ENCODE measurements around the gene AMER3.

Gene AMER3

DNA sequence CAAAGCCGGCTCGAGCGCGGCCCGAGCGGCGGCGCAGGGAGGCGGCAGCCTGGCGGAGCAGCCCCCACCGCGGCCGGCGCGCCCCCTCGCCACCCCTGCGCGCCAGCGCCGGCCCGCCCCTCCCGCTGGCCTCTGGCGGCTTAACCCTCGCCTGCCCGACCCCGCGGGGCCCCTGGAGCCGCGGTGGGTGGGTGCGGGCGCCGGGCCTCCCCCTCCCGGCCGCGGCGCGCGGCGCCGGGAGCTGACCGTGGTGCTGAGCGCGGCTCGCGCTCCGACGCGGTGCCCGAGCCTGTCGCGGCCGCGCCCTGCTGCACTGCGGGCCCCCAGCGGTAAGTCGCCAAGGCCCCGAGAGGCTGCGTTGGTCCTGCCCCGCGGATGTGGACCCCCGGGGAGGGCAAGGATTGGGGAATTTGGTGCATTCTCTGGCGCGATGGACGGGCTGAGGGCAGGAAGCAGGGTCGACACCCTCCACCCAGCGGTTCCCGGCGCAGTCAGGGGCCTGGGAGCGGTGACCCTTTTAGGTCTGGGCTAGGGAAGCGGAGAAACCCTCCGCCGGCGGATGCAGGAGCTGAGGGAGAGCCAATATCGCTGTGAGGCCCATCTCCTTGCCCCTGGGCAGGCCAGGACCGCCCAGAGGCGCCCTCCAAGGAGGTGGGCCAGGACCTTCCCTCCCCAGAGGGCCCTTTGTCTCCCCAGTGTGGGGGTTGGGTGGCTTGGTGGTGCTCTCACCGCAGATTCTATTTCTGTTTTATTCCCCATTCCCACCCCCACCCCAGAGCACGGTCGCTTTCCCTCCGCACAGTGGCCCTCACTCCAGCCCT lies 923 bp downstream of the AMER3 start:
- Histone ChIP-seq H3K4ac (ENCODE audit: low read depth in 1 of 2, low read length in 2 of 2) (no peak overlapping the region), H3K18ac (ENCODE audit: low read depth in 1 of 2, low read length in 2 of 2) (no peak overlapping the region), H3K4me3 (ENCODE audit: insufficient read depth in 1 of 2, low read depth in 1 of 2, low read length in 2 of 2) (peak overlapping the region in 1 of 2 experiments; percentile 41), H3K79me1 (replicated peaks; ENCODE audit: low read length, poor library complexity, severe bottlenecking) (no peaks in the 10 kb centered on the region), H2BK15ac (ENCODE audit: low read depth, poor library complexity, severe bottlenecking) (no peak overlapping the region), H2AFZ (ENCODE audit: low read depth, low read length) (no peak overlapping the region), H4K8ac (ENCODE audit: low read length) (no peak overlapping the region), H3K9ac (ENCODE audit: low read length) (no peak overlapping the region), H3K27ac (ENCODE audit: low read length, poor library complexity, severe bottlenecking) (no peak overlapping the region), H2BK12ac (ENCODE audit: low read length in 2 of 2) (no peak overlapping the region), H2BK120ac (ENCODE audit: low read depth, low read length) (no peak overlapping the region), H2BK5ac (ENCODE audit: low read depth, low read length, poor library complexity, severe bottlenecking) (no peak overlapping the region), H3K27me3 (ENCODE audit: control insufficient read depth in 1 of 2, insufficient read depth in 1 of 2, low read length in 2 of 2) (peaks cover 40 to 47% of the 10 kb centered on the region in 2 experiments), H4K91ac (ENCODE audit: low read length) (no peak overlapping the region), H3K14ac (ENCODE audit: low read length in 2 of 2) (no peak overlapping the region), H3K23ac (ENCODE audit: low read length in 2 of 2) (no peak overlapping the region), H2AK5ac (ENCODE audit: low read length, severe bottlenecking) (no peak overlapping the region), H3K4me2 (ENCODE audit: low read length, poor library complexity, severe bottlenecking) (peak overlapping the region; percentile 84), H3K36me3 (ENCODE audit: control insufficient read depth in 1 of 2, insufficient read depth in 2 of 2, low read depth in 1 of 2, low read length in 2 of 2) (no peaks in the 10 kb centered on the region), H3K4me1 (ENCODE audit: control insufficient read depth, insufficient read depth, low read depth, low read length) (peaks cover 11% of the 10 kb centered on the region), H3K9me3 (ENCODE audit: control insufficient read depth, low read length) (no peaks in the 10 kb centered on the region)
- 3% methylated on average over 60 of the region's 80 CpGs for WGBS
- no peak for DNase-seq

- Histone ChIP-seq H3K27ac (ENCODE audit: low read length, poor library complexity, severe bottlenecking) (no peak overlapping the region), H3K14ac (ENCODE audit: low read length in 2 of 2) (no peak overlapping the region), H3K4me1 (ENCODE audit: control insufficient read depth, insufficient read depth, low read depth, low read length) (peaks cover 11% of the 10 kb centered on the region), H3K23ac (ENCODE audit: low read length in 2 of 2) (no peak overlapping the region), H3K9me3 (ENCODE audit: control insufficient read depth, low read length) (no peaks in the 10 kb centered on the region), H3K36me3 (ENCODE audit: control insufficient read depth in 1 of 2, insufficient read depth in 2 of 2, low read depth in 1 of 2, low read length in 2 of 2) (no peaks in the 10 kb centered on the region), H2BK12ac (ENCODE audit: low read length in 2 of 2) (no peak overlapping the region), H4K91ac (ENCODE audit: low read length) (no peak overlapping the region), H4K8ac (ENCODE audit: low read length) (no peak overlapping the region), H2BK5ac (ENCODE audit: low read depth, low read length, poor library complexity, severe bottlenecking) (no peak overlapping the region), H3K9ac (ENCODE audit: low read length) (no peak overlapping the region), H2BK15ac (ENCODE audit: low read depth, poor library complexity, severe bottlenecking) (no peak overlapping the region), H3K18ac (ENCODE audit: low read depth in 1 of 2, low read length in 2 of 2) (no peak overlapping the region), H3K27me3 (ENCODE audit: control insufficient read depth in 1 of 2, insufficient read depth in 1 of 2, low read length in 2 of 2) (peaks cover 40 to 50% of the 10 kb centered on the region in 2 experiments), H2BK120ac (ENCODE audit: low read depth, low read length) (no peak overlapping the region), H3K79me1 (replicated peaks; ENCODE audit: low read length, poor library complexity, severe bottlenecking) (no peaks in the 10 kb centered on the region), H3K4ac (ENCODE audit: low read depth in 1 of 2, low read length in 2 of 2) (no peak overlapping the region), H3K4me2 (ENCODE audit: low read length, poor library complexity, severe bottlenecking) (no peak overlapping the region), H2AFZ (ENCODE audit: low read depth, low read length) (no peak overlapping the region), H2AK5ac (ENCODE audit: low read length, severe bottlenecking) (no peak overlapping the region), H3K4me3 (ENCODE audit: insufficient read depth in 1 of 2, low read depth in 1 of 2, low read length in 2 of 2) (no peak overlapping the region)
- no peak for DNase-seq
- WGBS: 27% methylated on average over 15 of the region's 16 CpGs
Measured at GRCh38 chr2:130756874-130757668, 1.7 kb downstream of the AMER3 start.

- no peak for DNase-seq
- Histone ChIP-seq H3K18ac (ENCODE audit: low read depth in 1 of 2, low read length in 2 of 2) (no peak overlapping the region), H4K91ac (ENCODE audit: low read length) (no peak overlapping the region), H3K27me3 (ENCODE audit: control insufficient read depth in 1 of 2, insufficient read depth in 1 of 2, low read length in 2 of 2) (peaks cover 30 to 43% of the 10 kb centered on the region in 2 experiments), H3K14ac (ENCODE audit: low read length in 2 of 2) (no peak overlapping the region), H3K36me3 (ENCODE audit: control insufficient read depth in 1 of 2, insufficient read depth in 2 of 2, low read depth in 1 of 2, low read length in 2 of 2) (no peaks in the 10 kb centered on the region), H3K4me3 (ENCODE audit: insufficient read depth in 1 of 2, low read depth in 1 of 2, low read length in 2 of 2) (no peak overlapping the region), H2BK15ac (ENCODE audit: low read depth, poor library complexity, severe bottlenecking) (no peak overlapping the region), H4K8ac (ENCODE audit: low read length) (no peak overlapping the region), H2BK12ac (ENCODE audit: low read length in 2 of 2) (no peak overlapping the region), H2AFZ (ENCODE audit: low read depth, low read length) (no peak overlapping the region), H3K23ac (ENCODE audit: low read length in 2 of 2) (no peak overlapping the region), H3K9me3 (ENCODE audit: control insufficient read depth, low read length) (no peaks in the 10 kb centered on the region), H3K79me1 (replicated peaks; ENCODE audit: low read length, poor library complexity, severe bottlenecking) (no peaks in the 10 kb centered on the region), H2AK5ac (ENCODE audit: low read length, severe bottlenecking) (no peak overlapping the region), H3K9ac (ENCODE audit: low read length) (no peak overlapping the region), H2BK120ac (ENCODE audit: low read depth, low read length) (no peak overlapping the region), H3K4me1 (ENCODE audit: control insufficient read depth, insufficient read depth, low read depth, low read length) (peaks cover 11% of the 10 kb centered on the region), H3K4me2 (ENCODE audit: low read length, poor library complexity, severe bottlenecking) (no peak overlapping the region), H3K27ac (ENCODE audit: low read length, poor library complexity, severe bottlenecking) (no peak overlapping the region), H2BK5ac (ENCODE audit: low read depth, low read length, poor library complexity, severe bottlenecking) (no peak overlapping the region), H3K4ac (ENCODE audit: low read depth in 1 of 2, low read length in 2 of 2) (no peak overlapping the region)
- 67% methylated on average over 10 of the region's 10 CpGs for WGBS
Measured at GRCh38 chr2:130759906-130760753, 4.8 kb downstream of the AMER3 start.
